GM13976 (cell line): ENCODE measurements around the gene RPS3.
"Not testable (repeated sequence)": the region's sequence is repeated elsewhere in the genome, so short reads cannot be mapped to it uniquely, and the experiment has no call there.

Experiments used
- DNase-seq: peaks from one replicate; pipeline ENCODE4 v3.0.0; 2012; ENCODE audit warnings: low spot score
- in situ Hi-C: fragments of 300-500 bp; cut with MboI; formaldehyde crosslinking; loops from one replicate; pipeline ENCODE4 v1.12.0; 2022; ENCODE audit warnings: low sequenced_read_pairs, mixed read lengths, inconsistent platforms; ENCODE audit not compliant: unreplicated experiment
- TF ChIP-seq, protein P1 (sequence below): IDR thresholded peaks from 2 replicates; pipeline ENCODE4 v1.5.1; 2012; ENCODE audit warnings: borderline replicate concordance, mild to moderate bottlenecking; ENCODE audit not compliant: insufficient read depth; ENCODE audit errors: extremely low read depth, missing control alignments, control extremely low read depth

RPS3 gene

GRCh38 chr11:75369560-75370255 lies 29.6 kb upstream of the RPS3 start:
- in situ Hi-C loops, result no loop called here
- no peak for DNase-seq
- TF ChIP-seq, protein P1, sequence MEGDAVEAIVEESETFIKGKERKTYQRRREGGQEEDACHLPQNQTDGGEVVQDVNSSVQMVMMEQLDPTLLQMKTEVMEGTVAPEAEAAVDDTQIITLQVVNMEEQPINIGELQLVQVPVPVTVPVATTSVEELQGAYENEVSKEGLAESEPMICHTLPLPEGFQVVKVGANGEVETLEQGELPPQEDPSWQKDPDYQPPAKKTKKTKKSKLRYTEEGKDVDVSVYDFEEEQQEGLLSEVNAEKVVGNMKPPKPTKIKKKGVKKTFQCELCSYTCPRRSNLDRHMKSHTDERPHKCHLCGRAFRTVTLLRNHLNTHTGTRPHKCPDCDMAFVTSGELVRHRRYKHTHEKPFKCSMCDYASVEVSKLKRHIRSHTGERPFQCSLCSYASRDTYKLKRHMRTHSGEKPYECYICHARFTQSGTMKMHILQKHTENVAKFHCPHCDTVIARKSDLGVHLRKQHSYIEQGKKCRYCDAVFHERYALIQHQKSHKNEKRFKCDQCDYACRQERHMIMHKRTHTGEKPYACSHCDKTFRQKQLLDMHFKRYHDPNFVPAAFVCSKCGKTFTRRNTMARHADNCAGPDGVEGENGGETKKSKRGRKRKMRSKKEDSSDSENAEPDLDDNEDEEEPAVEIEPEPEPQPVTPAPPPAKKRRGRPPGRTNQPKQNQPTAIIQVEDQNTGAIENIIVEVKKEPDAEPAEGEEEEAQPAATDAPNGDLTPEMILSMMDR, result no peak

DNA sequence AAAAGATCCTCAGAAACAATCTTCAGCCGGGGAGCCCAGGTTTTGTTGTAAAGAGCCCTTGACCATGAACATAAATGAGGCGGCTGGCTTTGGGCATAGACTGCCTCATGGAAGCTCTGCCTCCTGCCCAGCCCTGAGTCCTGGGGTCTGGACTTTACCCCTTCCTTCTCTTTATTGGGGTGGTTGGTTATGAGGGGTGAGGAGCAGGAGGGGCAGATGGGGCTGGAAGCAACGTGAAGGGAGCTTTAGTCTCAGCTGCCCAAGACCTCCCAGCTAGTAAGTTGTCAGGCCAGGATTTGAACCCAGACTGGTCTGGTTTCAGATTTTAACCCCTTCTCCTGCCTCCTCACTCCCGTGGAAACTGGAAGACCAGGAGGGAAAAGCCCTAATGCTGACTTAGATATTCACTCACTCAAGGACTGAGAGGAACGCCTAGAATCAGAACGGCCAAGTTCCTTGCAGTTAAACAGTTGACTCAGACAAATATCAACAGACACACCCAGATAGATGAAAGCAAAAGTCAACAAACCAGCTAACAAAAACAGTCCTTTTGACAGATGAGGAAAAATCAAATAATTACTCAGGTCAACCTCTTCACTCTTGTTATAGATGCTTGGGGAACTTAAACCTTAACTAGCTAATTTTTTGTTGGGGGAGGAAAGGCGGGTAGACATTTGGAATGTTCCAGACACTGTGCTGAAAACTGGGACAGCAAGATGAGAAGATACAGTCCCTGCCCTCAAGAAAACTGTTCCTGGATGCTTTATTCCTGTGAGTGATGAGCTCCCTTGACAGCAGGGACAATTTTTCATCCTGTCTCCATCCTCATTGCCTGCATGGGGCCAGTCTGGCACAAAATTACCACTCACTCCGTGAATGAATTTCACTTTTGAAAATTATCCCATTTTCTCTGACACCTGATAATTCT lies 27.1 kb upstream of the RPS3 start:
- TF ChIP-seq, protein P1, result no peak
- DNase-seq, result no peak
- in situ Hi-C loops, result no loop called here

DNA sequence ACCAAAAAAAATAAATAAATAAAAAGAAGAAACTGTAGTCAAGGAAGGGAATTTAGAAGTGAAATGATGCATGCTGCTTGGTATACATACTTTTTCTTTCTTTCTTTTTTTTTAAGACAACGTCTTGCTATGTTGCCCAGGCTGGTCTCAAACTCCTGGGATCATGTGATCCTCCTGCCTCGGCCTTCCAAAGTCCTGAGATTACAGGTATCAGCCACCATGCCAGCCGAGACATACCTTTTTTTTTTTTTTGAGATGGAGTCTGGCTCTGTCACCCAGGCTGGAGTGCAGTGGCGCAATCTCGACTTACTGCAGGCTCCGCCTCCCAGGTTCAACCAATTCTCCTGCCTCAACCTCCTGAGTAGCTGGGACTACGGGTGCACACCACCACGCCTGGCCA lies 26.1 kb upstream of the RPS3 start:
- DNase-seq, result no peak
- in situ Hi-C loops, result no loop called here
- TF ChIP-seq, protein P1, result no peak

- in situ Hi-C loops, result no loop called here
- TF ChIP-seq, protein P1, result no peak
- no peak for DNase-seq
Observed at GRCh38 chr11:75374646-75375045, 24.7 kb upstream of the RPS3 start.

DNA sequence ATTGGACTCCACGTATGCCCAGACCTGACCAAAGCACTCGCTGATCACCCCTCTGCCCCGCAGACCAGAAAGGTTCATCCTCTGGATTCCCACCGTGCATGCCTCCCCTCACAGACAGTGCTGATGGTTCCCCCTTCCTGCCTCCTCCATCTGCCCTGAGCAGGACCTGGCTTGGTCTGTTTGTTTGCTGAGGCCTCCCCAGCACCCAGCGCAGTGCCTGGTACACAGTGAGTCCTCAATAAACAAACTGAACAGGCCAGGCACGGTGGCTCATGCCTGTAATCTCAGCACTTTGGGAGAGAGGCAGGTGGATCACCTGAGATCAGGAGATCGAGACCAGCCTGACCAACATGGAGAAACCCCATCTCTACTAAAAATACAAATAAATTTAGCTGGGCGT lies 23.7 kb upstream of the RPS3 start:
- no peak for DNase-seq
- in situ Hi-C loops, result no loop called here
- TF ChIP-seq, protein P1, result no peak

GRCh38 chr11:75376175-75376574 lies 23.1 kb upstream of the RPS3 start:
- TF ChIP-seq, protein P1, result no peak
- no peak for DNase-seq
- in situ Hi-C loops, result no loop called here

DNA sequence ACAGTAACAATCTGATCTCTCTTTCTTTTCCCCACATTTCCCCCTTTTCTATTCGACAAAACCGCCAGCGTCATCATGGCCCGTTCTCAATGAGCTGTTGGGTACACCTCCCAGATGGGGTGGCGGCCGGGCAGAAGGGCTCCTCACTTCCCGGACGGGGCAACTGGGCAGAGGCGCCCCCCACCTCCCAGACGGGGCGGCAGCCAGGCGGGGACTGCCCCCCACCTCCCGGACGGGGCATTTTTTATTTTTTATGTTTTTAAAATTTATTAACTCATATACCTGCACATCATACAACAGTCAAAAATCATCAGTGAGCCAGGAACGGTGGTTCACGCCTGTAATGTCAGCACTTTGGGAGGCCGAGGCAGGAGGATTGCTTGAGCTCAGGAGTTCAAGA lies 20.5 kb upstream of the RPS3 start:
- in situ Hi-C loops, DNase-seq: not testable (repeated sequence)
